Measurements from ENCODE around the gene UTS2R. TPM values are rescaled to one million over a fixed set of nuclear protein-coding genes. Genes with fewer than 3 reads are reported as not detected.

Gene UTS2R
- total RNA-seq, 6 donors from 2014 or later, result 0.39 TPM; not detected in 5

DNA sequence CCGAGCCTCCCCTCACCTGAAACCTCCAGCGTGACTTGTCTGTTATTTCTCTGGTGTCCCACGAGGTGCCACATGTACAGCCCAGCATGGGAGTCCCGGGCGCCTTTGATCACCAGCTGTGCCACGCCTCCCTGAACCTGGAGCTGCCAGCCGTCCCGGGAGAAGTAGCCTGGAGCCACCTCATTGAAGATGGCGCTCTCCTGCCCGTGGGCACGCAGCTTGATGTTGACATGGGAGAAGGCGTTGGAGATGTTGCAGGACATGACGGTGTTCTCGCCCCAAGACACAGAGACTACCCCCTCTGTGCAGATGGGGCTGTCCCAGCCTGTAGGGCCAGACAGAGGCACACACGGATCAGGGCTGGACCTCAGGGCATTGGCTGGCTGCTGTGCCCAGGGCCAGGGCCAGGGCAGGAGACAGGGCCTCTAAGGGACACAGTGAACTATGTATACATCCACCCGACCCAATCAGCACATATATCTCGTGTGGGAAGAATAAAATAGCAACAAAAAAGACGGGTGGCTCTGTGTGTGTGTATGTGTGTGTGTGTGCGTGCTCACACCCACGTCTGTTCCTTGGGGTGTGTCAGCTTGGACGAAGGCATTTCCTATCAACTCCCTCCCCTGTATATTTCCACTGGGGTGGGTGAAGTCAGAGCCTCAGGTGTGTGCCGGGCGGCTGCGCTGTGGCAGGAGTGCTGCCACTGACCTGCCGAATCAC lies 46.8 kb upstream of the UTS2R start:
- Histone ChIP-seq H3K27me3 (no peaks in the 10 kb centered on the region), H3K9me3 (no peaks in the 10 kb centered on the region), H3K4me1 (peaks cover 4 to 11% (median 7%) of the 10 kb centered on the region in 4 donors), H3K27ac (no peak overlapping the region), H3K4me3 (no peak overlapping the region), H3K36me3 (peaks cover 0 to 3% (median 0%) of the 10 kb centered on the region in 4 donors)
- WGBS, 2 donors, result 62 to 82% methylated on average over 18 to 25 of the region's 25 CpGs
- peak in 1 of 2 donors; percentile 50 for DNase-seq
- TF ChIP-seq EP300 (IDR thresholded peaks at IDR 0.05) (no peak), POLR2AphosphoS5 (IDR thresholded peaks at IDR 0.05) (no peak)
- ATAC-seq (ENCODE audit: low FRiP score in 2 of 2), result no peak

- Histone ChIP-seq H3K4me3 (no peak overlapping the region), H3K36me3 (peaks cover 0 to 3% (median 0%) of the 10 kb centered on the region in 4 donors), H3K4me1 (peaks cover 7 to 17% (median 12%) of the 10 kb centered on the region in 4 donors), H3K27ac (no peak overlapping the region), H3K9me3 (no peaks in the 10 kb centered on the region), H3K27me3 (no peaks in the 10 kb centered on the region)
- ATAC-seq (ENCODE audit: low FRiP score in 2 of 2) (no peak), DNase-seq (peak in 1 of 2 donors; percentile 65)
- WGBS, 2 donors, result 90 to 93% methylated on average over 17 to 28 of the region's 30 CpGs
- TF ChIP-seq EP300 (IDR thresholded peaks at IDR 0.05) (no peak), POLR2AphosphoS5 (IDR thresholded peaks at IDR 0.05) (no peak), POLR2A (IDR thresholded peaks at IDR 0.05) (no peak)
- TF ChIP-seq, protein P1, sequence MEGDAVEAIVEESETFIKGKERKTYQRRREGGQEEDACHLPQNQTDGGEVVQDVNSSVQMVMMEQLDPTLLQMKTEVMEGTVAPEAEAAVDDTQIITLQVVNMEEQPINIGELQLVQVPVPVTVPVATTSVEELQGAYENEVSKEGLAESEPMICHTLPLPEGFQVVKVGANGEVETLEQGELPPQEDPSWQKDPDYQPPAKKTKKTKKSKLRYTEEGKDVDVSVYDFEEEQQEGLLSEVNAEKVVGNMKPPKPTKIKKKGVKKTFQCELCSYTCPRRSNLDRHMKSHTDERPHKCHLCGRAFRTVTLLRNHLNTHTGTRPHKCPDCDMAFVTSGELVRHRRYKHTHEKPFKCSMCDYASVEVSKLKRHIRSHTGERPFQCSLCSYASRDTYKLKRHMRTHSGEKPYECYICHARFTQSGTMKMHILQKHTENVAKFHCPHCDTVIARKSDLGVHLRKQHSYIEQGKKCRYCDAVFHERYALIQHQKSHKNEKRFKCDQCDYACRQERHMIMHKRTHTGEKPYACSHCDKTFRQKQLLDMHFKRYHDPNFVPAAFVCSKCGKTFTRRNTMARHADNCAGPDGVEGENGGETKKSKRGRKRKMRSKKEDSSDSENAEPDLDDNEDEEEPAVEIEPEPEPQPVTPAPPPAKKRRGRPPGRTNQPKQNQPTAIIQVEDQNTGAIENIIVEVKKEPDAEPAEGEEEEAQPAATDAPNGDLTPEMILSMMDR (IDR thresholded peaks at IDR 0.05), result no peak
Measured at GRCh38 chr17:82325286-82326180, 46.0 kb upstream of the UTS2R start.

DNA sequence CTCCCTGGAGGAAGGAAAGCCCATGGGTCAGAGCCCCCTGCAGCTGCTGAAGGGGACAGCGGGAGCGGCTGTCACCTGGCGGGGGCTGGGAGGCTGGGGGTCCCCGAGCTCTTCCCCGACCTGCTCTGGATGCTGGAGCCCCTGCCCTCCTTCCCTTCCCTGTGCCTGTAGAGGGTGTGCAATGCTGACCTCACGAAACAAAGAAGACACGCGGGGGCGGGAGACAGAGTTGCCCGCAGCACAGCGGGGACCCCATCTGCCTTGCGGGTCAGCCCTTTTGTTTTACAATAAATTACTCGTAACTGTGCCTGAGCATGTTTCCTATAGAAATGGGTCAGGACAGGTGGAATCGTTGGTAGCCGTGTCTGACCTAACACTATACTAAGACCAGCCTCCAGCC lies 44.3 kb upstream of the UTS2R start:
- Histone ChIP-seq H3K36me3 (no peaks in the 10 kb centered on the region), H3K4me1 (peaks cover 6 to 13% (median 10%) of the 10 kb centered on the region in 4 donors), H3K27ac (no peak overlapping the region), H3K27me3 (no peaks in the 10 kb centered on the region), H3K4me3 (no peak overlapping the region), H3K9me3 (no peaks in the 10 kb centered on the region)
- no peak for TF ChIP-seq POLR2A (IDR thresholded peaks at IDR 0.05)
- TF ChIP-seq, protein P1 (IDR thresholded peaks at IDR 0.05), result no peak
- no peak for TF ChIP-seq EP300 (IDR thresholded peaks at IDR 0.05)
- no peak for TF ChIP-seq POLR2AphosphoS5 (IDR thresholded peaks at IDR 0.05)
- DNase-seq, result peak in 1 of 2 donors; percentile 41
- no peak for ATAC-seq (ENCODE audit: low FRiP score in 2 of 2)
- 78 to 84% methylated on average over 12 to 15 of the region's 15 CpGs for WGBS, 2 donors

GRCh38 chr17:82327757-82328140 lies 43.8 kb upstream of the UTS2R start:
- no peaks in the 10 kb centered on the region for H3K9me3 ChIP-seq
- no peak overlapping the region for H3K27ac ChIP-seq
- no peak overlapping the region for H3K4me3 ChIP-seq
- no peaks in the 10 kb centered on the region for H3K27me3 ChIP-seq
- no peak for ATAC-seq (ENCODE audit: low FRiP score in 2 of 2)
- no peak for DNase-seq
- no peaks in the 10 kb centered on the region for H3K36me3 ChIP-seq
- WGBS, 2 donors, result 71 to 88% methylated on average over 7 to 14 of the region's 16 CpGs
- peaks cover 10 to 18% (median 15%) of the 10 kb centered on the region in 4 donors for H3K4me1 ChIP-seq
- no peak for TF ChIP-seq POLR2AphosphoS5 (IDR thresholded peaks at IDR 0.05)
- no peak for TF ChIP-seq POLR2A (IDR thresholded peaks at IDR 0.05)
- TF ChIP-seq EP300 (IDR thresholded peaks at IDR 0.05), result no peak
- TF ChIP-seq, protein P1 (IDR thresholded peaks at IDR 0.05), result no peak

Data from upper lobe of left lung (tissue), 6 donors.